HFFc6 (cell line): ENCODE data around the gene SLC44A5. TPM values are rescaled to one million over a fixed set of nuclear protein-coding genes. Genes with fewer than 3 reads are reported as not detected.

Source experiments
- DNase-seq: peaks from one replicate; pipeline ENCODE4 v3.0.0-alpha.2; 2018
- H3K27ac Mint-ChIP-seq: 2 replicates; pipeline ENCODE4 v1.8.0; 2020; ENCODE audit warnings: mild to moderate bottlenecking, mixed read lengths
- H3K27me3 Mint-ChIP-seq: 2 replicates; pipeline ENCODE4 v1.8.0; 2021; ENCODE audit warnings: mild to moderate bottlenecking, moderate library complexity, mixed read lengths; ENCODE audit not compliant: insufficient read depth
- H3K36me3 Mint-ChIP-seq: 2 replicates; pipeline ENCODE4 v1.8.0; 2021; ENCODE audit warnings: low read depth, mixed read lengths
- H3K4me1 Mint-ChIP-seq: 2 replicates; pipeline ENCODE4 v1.8.0; 2020; ENCODE audit warnings: low read depth, mixed read lengths
- H3K4me3 Mint-ChIP-seq: 2 replicates; pipeline ENCODE4 v1.8.0; 2020; ENCODE audit warnings: mild to moderate bottlenecking, moderate library complexity, mixed read lengths
- H3K9me3 Mint-ChIP-seq: 2 replicates; pipeline ENCODE4 v1.8.0; 2020; ENCODE audit warnings: mild to moderate bottlenecking, mixed read lengths
- CTCF ChIP-seq: fragments of 200-600 bp; sonication (generic); IDR thresholded peaks from 2 replicates; pipeline ENCODE4 v1.5.0; 2021; ENCODE audit warnings: antibody characterized with exemption, mild to moderate bottlenecking
- total RNA-seq, 6 experiments: library from RNA; stranded (reverse); fragmentation: NEBNext Ultra II Directional; extraction: Animal tissue kit (Norgen Biotek cat#: 25700); gene quantifications; 2 replicates in 1 of 6; 3 replicates in 5 of 6; pipeline ENCODE4 v1.2.3, GENCODE V29; 2021

The SLC44A5 gene
- total RNA-seq, 6 experiments from 2014 or later, result not detected

GRCh38 chr1:75471252-75471651, 139.7 kb downstream of the SLC44A5 start:
- no peak overlapping the region for H3K27ac Mint-ChIP-seq
- no peaks in the 10 kb centered on the region for H3K36me3 Mint-ChIP-seq
- TF ChIP-seq CTCF, result no peak
- H3K4me3 Mint-ChIP-seq, result no peak overlapping the region
- peaks cover 21% of the 10 kb centered on the region for H3K9me3 Mint-ChIP-seq
- no peak for DNase-seq
- no peaks in the 10 kb centered on the region for H3K27me3 Mint-ChIP-seq
- H3K4me1 Mint-ChIP-seq, result no peaks in the 10 kb centered on the region

GRCh38 chr1:75470448-75470847, 140.5 kb downstream of the SLC44A5 start:
- DNase-seq, result no peak
- H3K4me3 Mint-ChIP-seq, result no peak overlapping the region
- no peaks in the 10 kb centered on the region for H3K36me3 Mint-ChIP-seq
- no peak for TF ChIP-seq CTCF
- H3K9me3 Mint-ChIP-seq, result peaks cover 22% of the 10 kb centered on the region
- H3K27me3 Mint-ChIP-seq, result no peaks in the 10 kb centered on the region
- H3K27ac Mint-ChIP-seq, result no peak overlapping the region
- H3K4me1 Mint-ChIP-seq, result no peaks in the 10 kb centered on the region

GRCh38 chr1:75469586-75470173, 141.2 kb downstream of the SLC44A5 start:
- no peaks in the 10 kb centered on the region for H3K36me3 Mint-ChIP-seq
- H3K4me1 Mint-ChIP-seq, result no peaks in the 10 kb centered on the region
- DNase-seq, result no peak
- H3K9me3 Mint-ChIP-seq, result peaks cover 27% of the 10 kb centered on the region
- no peak for TF ChIP-seq CTCF
- no peaks in the 10 kb centered on the region for H3K27me3 Mint-ChIP-seq
- H3K4me3 Mint-ChIP-seq, result no peak overlapping the region
- H3K27ac Mint-ChIP-seq, result no peak overlapping the region

GRCh38 chr1:75461808-75462325, 149.0 kb downstream of the SLC44A5 start:
- TF ChIP-seq CTCF, result no peak
- no peak overlapping the region for H3K27ac Mint-ChIP-seq
- no peaks in the 10 kb centered on the region for H3K27me3 Mint-ChIP-seq
- DNase-seq, result no peak
- H3K36me3 Mint-ChIP-seq, result peaks cover 9% of the 10 kb centered on the region
- H3K9me3 Mint-ChIP-seq, result peaks cover 43% of the 10 kb centered on the region
- H3K4me1 Mint-ChIP-seq, result no peaks in the 10 kb centered on the region
- no peak overlapping the region for H3K4me3 Mint-ChIP-seq

GRCh38 chr1:75449998-75450397, 160.9 kb downstream of the SLC44A5 start:
- Mint-ChIP-seq H3K27me3 (no peaks in the 10 kb centered on the region; the same call in none of the 2 replicates), H3K4me1 (no peaks in the 10 kb centered on the region), H3K9me3 (peaks cover 49% of the 10 kb centered on the region), H3K4me3 (no peak overlapping the region), H3K27ac (no peak overlapping the region), H3K36me3 (no peaks in the 10 kb centered on the region; the same call in 1 of the 2 replicates)
- no peak for TF ChIP-seq CTCF
- DNase-seq, result no peak
